Activated T-helper 1 cell treated with anti-CD3 and anti-CD28 coated beads, Interleukin-12 subunit alpha, Interleukin-12 subunit beta, Interleukin-2, Interleukin-4 antibody, amounts not matched to agents 30 ng/mL and 10 ng/mL and 1 ng/mL, durations not matched to agents 14 hours and 24 hours and 36 hours (primary cell): ENCODE data around the gene TMOD2. TPM values are rescaled to one million over a fixed set of nuclear protein-coding genes. Genes with fewer than 3 reads are reported as not detected.
"Not testable (repeated sequence)": the region's sequence is repeated elsewhere in the genome, so short reads cannot be mapped to it uniquely, and the experiment has no call there.

Experiments used
- DNase-seq: peaks from one replicate; pipeline ENCODE4 v3.0.0; 2021; ENCODE audit warnings: low spot score
- H3K27ac Mint-ChIP-seq: one replicate; pipeline ENCODE4 v1.8.0; 2021; ENCODE audit warnings: mild to moderate bottlenecking, mixed read lengths
- H3K27me3 Mint-ChIP-seq: one replicate; pipeline ENCODE4 v1.8.0; 2022; ENCODE audit warnings: mild to moderate bottlenecking, moderate library complexity, mixed read lengths; ENCODE audit not compliant: insufficient read depth
- H3K36me3 Mint-ChIP-seq: one replicate; pipeline ENCODE4 v1.8.0; 2021; ENCODE audit warnings: low read depth, mixed read lengths
- H3K4me1 Mint-ChIP-seq: one replicate; pipeline ENCODE4 v1.8.0; 2021; ENCODE audit warnings: low read depth, mixed read lengths
- H3K4me3 Mint-ChIP-seq: one replicate; pipeline ENCODE4 v1.8.0; 2021; ENCODE audit warnings: mild to moderate bottlenecking, moderate library complexity, mixed read lengths
- H3K9me3 Mint-ChIP-seq: one replicate; pipeline ENCODE4 v1.8.0; 2021; ENCODE audit warnings: mixed read lengths
- intact Hi-C: fragments of 100-400 bp; cut with micrococcal nuclease; formaldehyde crosslinking; loops from one replicate; pipeline ENCODE4 v1.15.1; 2024
- total RNA-seq: library from RNA; stranded (reverse); gene quantifications from 2 replicates; pipeline ENCODE4 v1.2.3, GENCODE V29; 2022

Gene TMOD2
- total RNA-seq, 1 donor from 2014 or later: 4.1 TPM

GRCh38 chr15:51787130-51787529 lies 35.7 kb downstream of the TMOD2 start:
- H3K9me3 Mint-ChIP-seq, H3K36me3 Mint-ChIP-seq, intact Hi-C loops, H3K4me3 Mint-ChIP-seq, H3K27ac Mint-ChIP-seq, DNase-seq, H3K27me3 Mint-ChIP-seq, H3K4me1 Mint-ChIP-seq: not testable (repeated sequence)

GRCh38 chr15:51792474-51792873 lies 41.1 kb downstream of the TMOD2 start:
- H3K36me3 Mint-ChIP-seq, DNase-seq, H3K4me1 Mint-ChIP-seq, intact Hi-C loops, H3K27me3 Mint-ChIP-seq, H3K4me3 Mint-ChIP-seq, H3K27ac Mint-ChIP-seq: not testable (repeated sequence)
- H3K9me3 Mint-ChIP-seq: peaks cover 13% of the 10 kb centered on the region

GRCh38 chr15:51793521-51794305 lies 42.3 kb downstream of the TMOD2 start:
- intact Hi-C loops: no loop called here
- Mint-ChIP-seq H3K4me3 (no peak overlapping the region), H3K36me3 (no peaks in the 10 kb centered on the region), H3K9me3 (peaks cover 13% of the 10 kb centered on the region), H3K27me3 (peaks cover 6% of the 10 kb centered on the region), H3K4me1 (peaks cover 10% of the 10 kb centered on the region), H3K27ac (no peak overlapping the region)
- DNase-seq: no peak

- Mint-ChIP-seq H3K27ac (no peak overlapping the region), H3K27me3 (peaks cover 2% of the 10 kb centered on the region), H3K4me1 (peaks cover 10% of the 10 kb centered on the region), H3K36me3 (peaks cover 3% of the 10 kb centered on the region), H3K9me3 (peaks cover 6% of the 10 kb centered on the region), H3K4me3 (no peak overlapping the region)
- DNase-seq: no peak
- intact Hi-C loops: no loop called here
Observed at GRCh38 chr15:51796847-51797401, 45.5 kb downstream of the TMOD2 start.

GRCh38 chr15:51798281-51798680 lies 46.9 kb downstream of the TMOD2 start:
- H3K4me3 Mint-ChIP-seq: no peak overlapping the region
- peaks cover 2% of the 10 kb centered on the region for H3K27me3 Mint-ChIP-seq
- intact Hi-C loops: no loop called here
- H3K27ac Mint-ChIP-seq: no peak overlapping the region
- H3K9me3 Mint-ChIP-seq: no peaks in the 10 kb centered on the region
- peaks cover 10% of the 10 kb centered on the region for H3K4me1 Mint-ChIP-seq
- H3K36me3 Mint-ChIP-seq: peaks cover 3% of the 10 kb centered on the region
- no peak for DNase-seq

- no peak overlapping the region for H3K27ac Mint-ChIP-seq
Observed at GRCh38 chr15:51799282-51800252, 48.2 kb downstream of the TMOD2 start.

GRCh38 chr15:51801391-51801835 lies 50.0 kb downstream of the TMOD2 start:
- H3K4me3 Mint-ChIP-seq: no peak overlapping the region
- H3K27me3 Mint-ChIP-seq: no peaks in the 10 kb centered on the region
- H3K36me3 Mint-ChIP-seq: peaks cover 4% of the 10 kb centered on the region
- intact Hi-C loops: no loop called here
- no peak overlapping the region for H3K27ac Mint-ChIP-seq
- H3K4me1 Mint-ChIP-seq: peaks cover 10% of the 10 kb centered on the region
- H3K9me3 Mint-ChIP-seq: no peaks in the 10 kb centered on the region
- DNase-seq: no peak

More at GRCh38 chr15:51799282-51800252, 48.2 kb downstream of the TMOD2 start:
- Mint-ChIP-seq H3K9me3 (no peaks in the 10 kb centered on the region), H3K4me1 (peaks cover 10% of the 10 kb centered on the region), H3K4me3 (no peak overlapping the region), H3K27me3 (peaks cover 2% of the 10 kb centered on the region), H3K36me3 (peaks cover 3% of the 10 kb centered on the region)
- DNase-seq: no peak
- intact Hi-C loops: no loop called here

GRCh38 chr15:51802593-51802992 lies 51.2 kb downstream of the TMOD2 start:
- peaks cover 4% of the 10 kb centered on the region for H3K36me3 Mint-ChIP-seq
- DNase-seq: no peak

GRCh38 chr15:51803965-51804364 lies 52.6 kb downstream of the TMOD2 start:
- H3K4me1 Mint-ChIP-seq: no peaks in the 10 kb centered on the region
- H3K9me3 Mint-ChIP-seq: no peaks in the 10 kb centered on the region
- intact Hi-C loops: no loop called here

More at GRCh38 chr15:51802593-51802992, 51.2 kb downstream of the TMOD2 start:
- H3K27ac Mint-ChIP-seq: no peak overlapping the region
- no peaks in the 10 kb centered on the region for H3K9me3 Mint-ChIP-seq
- intact Hi-C loops: no loop called here
- H3K27me3 Mint-ChIP-seq: no peaks in the 10 kb centered on the region
- H3K4me1 Mint-ChIP-seq: peaks cover 10% of the 10 kb centered on the region
- H3K4me3 Mint-ChIP-seq: no peak overlapping the region

GRCh38 chr15:51806123-51806522 lies 54.7 kb downstream of the TMOD2 start:
- no peaks in the 10 kb centered on the region for H3K9me3 Mint-ChIP-seq
- no peaks in the 10 kb centered on the region for H3K27me3 Mint-ChIP-seq
- no peak for DNase-seq
- H3K4me3 Mint-ChIP-seq: no peak overlapping the region
- no peaks in the 10 kb centered on the region for H3K4me1 Mint-ChIP-seq
- intact Hi-C loops: no loop called here
- H3K36me3 Mint-ChIP-seq: peaks cover 2% of the 10 kb centered on the region
- no peak overlapping the region for H3K27ac Mint-ChIP-seq

More at GRCh38 chr15:51803965-51804364, 52.6 kb downstream of the TMOD2 start:
- DNase-seq: no peak
- Mint-ChIP-seq H3K4me3 (no peak overlapping the region), H3K27me3 (no peaks in the 10 kb centered on the region), H3K36me3 (peaks cover 4% of the 10 kb centered on the region), H3K27ac (no peak overlapping the region)

GRCh38 chr15:51809457-51809856 lies 58.1 kb downstream of the TMOD2 start:
- intact Hi-C loops: no loop called here
- no peak overlapping the region for H3K4me3 Mint-ChIP-seq
- no peaks in the 10 kb centered on the region for H3K9me3 Mint-ChIP-seq
- H3K36me3 Mint-ChIP-seq: peaks cover 1% of the 10 kb centered on the region
- H3K27me3 Mint-ChIP-seq: no peaks in the 10 kb centered on the region
- no peak overlapping the region for H3K27ac Mint-ChIP-seq
- DNase-seq: no peak
- no peaks in the 10 kb centered on the region for H3K4me1 Mint-ChIP-seq

GRCh38 chr15:51812598-51812997 lies 61.2 kb downstream of the TMOD2 start:
- intact Hi-C loops: no loop called here
- no peak overlapping the region for H3K27ac Mint-ChIP-seq
- no peaks in the 10 kb centered on the region for H3K27me3 Mint-ChIP-seq
- H3K9me3 Mint-ChIP-seq: no peaks in the 10 kb centered on the region
- no peaks in the 10 kb centered on the region for H3K36me3 Mint-ChIP-seq
- no peak overlapping the region for H3K4me3 Mint-ChIP-seq
- no peaks in the 10 kb centered on the region for H3K4me1 Mint-ChIP-seq
- DNase-seq: no peak
